HCT116 (cell line): Measurements from ENCODE around the gene NOP53.

Experiments
- CEBPB ChIP-seq: IDR thresholded peaks from 2 replicates; pipeline ENCODE4 v1.6.1; 2012; ENCODE audit warnings: low read depth
- EZH2 ChIP-seq: fragments of 200-600 bp; sonication (generic); IDR thresholded peaks from 2 replicates; pipeline ENCODE4 v1.6.1; 2017; ENCODE audit warnings: antibody characterized with exemption, mixed run types
- MAX ChIP-seq: IDR thresholded peaks from 2 replicates; pipeline ENCODE4 v1.6.1; 2012
- POLR2A ChIP-seq: IDR thresholded peaks from 2 replicates; pipeline ENCODE4 v1.7.0; 2011; ENCODE audit warnings: borderline replicate concordance; ENCODE audit not compliant: insufficient read depth, insufficient read length; ENCODE audit errors: extremely low read depth
- POLR2AphosphoS5 ChIP-seq: IDR thresholded peaks from 2 replicates; pipeline ENCODE4 v1.6.1; 2011; ENCODE audit warnings: mild to moderate bottlenecking, low read depth, low read length, moderate library complexity
- SRF ChIP-seq: IDR thresholded peaks from 2 replicates; pipeline ENCODE4 v1.6.1; 2012; ENCODE audit warnings: low read depth
- TCF7L2 ChIP-seq: IDR thresholded peaks from 2 replicates; pipeline ENCODE4 v1.7.0; 2011; ENCODE audit warnings: borderline replicate concordance, inconsistent platforms; ENCODE audit not compliant: insufficient read depth, insufficient read length; ENCODE audit errors: extremely low read depth
- YY1 ChIP-seq: IDR thresholded peaks from 2 replicates; pipeline ENCODE4 v1.6.1; 2011; ENCODE audit warnings: low read length, low read depth, moderate library complexity, mild to moderate bottlenecking; ENCODE audit not compliant: insufficient replicate concordance; ENCODE audit errors: extremely low read depth
- ZNF274 ChIP-seq: fragments of 200-500 bp; sonication (Bioruptor generic); IDR thresholded peaks from 2 replicates; pipeline ENCODE4 v1.6.1; 2014; ENCODE audit warnings: mild to moderate bottlenecking, low read depth, low read length, inconsistent platforms
- TF ChIP-seq, protein P1 (sequence below), 3 experiments: fragments of 200-600 bp in 1 of 3; sonication (generic) in 1 of 3; IDR thresholded peaks in 2 of 3; conservative IDR thresholded peaks in 1 of 3; 2 replicates each; pipeline ENCODE4 v1.5.1; 2012 to 2017; ENCODE audit warnings: low read depth in 2 of 3, low read length in 2 of 3, antibody characterized with exemption in 1 of 3, borderline replicate concordance in 1 of 3, control low read depth in 1 of 3, mild to moderate bottlenecking in 1 of 3, mixed read lengths in 1 of 3, mixed run types in 1 of 3, moderate library complexity in 1 of 3; ENCODE audit not compliant: insufficient read depth in 1 of 3

GRCh38 chr19:47750752-47751151 is 5.4 kb downstream of the NOP53 start:
- TF ChIP-seq, protein P1, sequence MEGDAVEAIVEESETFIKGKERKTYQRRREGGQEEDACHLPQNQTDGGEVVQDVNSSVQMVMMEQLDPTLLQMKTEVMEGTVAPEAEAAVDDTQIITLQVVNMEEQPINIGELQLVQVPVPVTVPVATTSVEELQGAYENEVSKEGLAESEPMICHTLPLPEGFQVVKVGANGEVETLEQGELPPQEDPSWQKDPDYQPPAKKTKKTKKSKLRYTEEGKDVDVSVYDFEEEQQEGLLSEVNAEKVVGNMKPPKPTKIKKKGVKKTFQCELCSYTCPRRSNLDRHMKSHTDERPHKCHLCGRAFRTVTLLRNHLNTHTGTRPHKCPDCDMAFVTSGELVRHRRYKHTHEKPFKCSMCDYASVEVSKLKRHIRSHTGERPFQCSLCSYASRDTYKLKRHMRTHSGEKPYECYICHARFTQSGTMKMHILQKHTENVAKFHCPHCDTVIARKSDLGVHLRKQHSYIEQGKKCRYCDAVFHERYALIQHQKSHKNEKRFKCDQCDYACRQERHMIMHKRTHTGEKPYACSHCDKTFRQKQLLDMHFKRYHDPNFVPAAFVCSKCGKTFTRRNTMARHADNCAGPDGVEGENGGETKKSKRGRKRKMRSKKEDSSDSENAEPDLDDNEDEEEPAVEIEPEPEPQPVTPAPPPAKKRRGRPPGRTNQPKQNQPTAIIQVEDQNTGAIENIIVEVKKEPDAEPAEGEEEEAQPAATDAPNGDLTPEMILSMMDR (IDR thresholded peaks at IDR 0.05 in 2 of 3, conservative IDR thresholded peaks at IDR 0.05 in 1 of 3; ENCODE audit: borderline replicate concordance in 1 of 3, insufficient read depth in 1 of 3, low read depth in 2 of 3, low read length in 2 of 3) = no peak
- TF ChIP-seq ZNF274 (no peak), EZH2 (no peak), TCF7L2 (no peak), CEBPB (no peak), MAX (no peak), POLR2A (no peak), SRF (no peak), POLR2AphosphoS5 (no peak), YY1 (no peak)
